ENCODE data around the gene FBXW5. TPM values are rescaled to one million over a fixed set of nuclear protein-coding genes. Genes with fewer than 3 reads are reported as not detected.

Gene FBXW5
- total and polyA plus RNA-seq, 2 experiments from 2014 or later = 27.0 to 111 TPM

- H2AFZ ChIP-seq = peak overlapping the region; percentile 94
- TF ChIP-seq ZNF114 (CRISPR knock-in tag; IDR thresholded peaks at IDR 0.05) = no peak
- TF ChIP-seq POLR2AphosphoS5 (IDR thresholded peaks at IDR 0.05; ENCODE audit: low read depth) = no peak
- TF ChIP-seq, protein P1, sequence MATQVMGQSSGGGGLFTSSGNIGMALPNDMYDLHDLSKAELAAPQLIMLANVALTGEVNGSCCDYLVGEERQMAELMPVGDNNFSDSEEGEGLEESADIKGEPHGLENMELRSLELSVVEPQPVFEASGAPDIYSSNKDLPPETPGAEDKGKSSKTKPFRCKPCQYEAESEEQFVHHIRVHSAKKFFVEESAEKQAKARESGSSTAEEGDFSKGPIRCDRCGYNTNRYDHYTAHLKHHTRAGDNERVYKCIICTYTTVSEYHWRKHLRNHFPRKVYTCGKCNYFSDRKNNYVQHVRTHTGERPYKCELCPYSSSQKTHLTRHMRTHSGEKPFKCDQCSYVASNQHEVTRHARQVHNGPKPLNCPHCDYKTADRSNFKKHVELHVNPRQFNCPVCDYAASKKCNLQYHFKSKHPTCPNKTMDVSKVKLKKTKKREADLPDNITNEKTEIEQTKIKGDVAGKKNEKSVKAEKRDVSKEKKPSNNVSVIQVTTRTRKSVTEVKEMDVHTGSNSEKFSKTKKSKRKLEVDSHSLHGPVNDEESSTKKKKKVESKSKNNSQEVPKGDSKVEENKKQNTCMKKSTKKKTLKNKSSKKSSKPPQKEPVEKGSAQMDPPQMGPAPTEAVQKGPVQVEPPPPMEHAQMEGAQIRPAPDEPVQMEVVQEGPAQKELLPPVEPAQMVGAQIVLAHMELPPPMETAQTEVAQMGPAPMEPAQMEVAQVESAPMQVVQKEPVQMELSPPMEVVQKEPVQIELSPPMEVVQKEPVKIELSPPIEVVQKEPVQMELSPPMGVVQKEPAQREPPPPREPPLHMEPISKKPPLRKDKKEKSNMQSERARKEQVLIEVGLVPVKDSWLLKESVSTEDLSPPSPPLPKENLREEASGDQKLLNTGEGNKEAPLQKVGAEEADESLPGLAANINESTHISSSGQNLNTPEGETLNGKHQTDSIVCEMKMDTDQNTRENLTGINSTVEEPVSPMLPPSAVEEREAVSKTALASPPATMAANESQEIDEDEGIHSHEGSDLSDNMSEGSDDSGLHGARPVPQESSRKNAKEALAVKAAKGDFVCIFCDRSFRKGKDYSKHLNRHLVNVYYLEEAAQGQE (IDR thresholded peaks at IDR 0.05; ENCODE audit: unreplicated experiment) = no peak
- H3F3A ChIP-seq (replicated peaks; ENCODE audit: low read depth) = no peaks in the 10 kb centered on the region
Observed at GRCh38 chr9:136984464-136985026, 40.0 kb upstream of the FBXW5 start.

GRCh38 chr9:136983656-136984314 lies 39.2 kb upstream of the FBXW5 start:
- ATAC-seq (no peak), DNase-seq (ENCODE audit: low spot score) (no peak)
- no peaks in the 10 kb centered on the region for H3K9me2 ChIP-seq (ENCODE audit: insufficient read depth)
- no peak overlapping the region for H3K4me2 ChIP-seq
- no peaks in the 10 kb centered on the region; the same call in 2 of the 3 replicates for H3K36me3 Mint-ChIP-seq (ENCODE audit: low read depth)
- 0 out of 3 replicates have a peak overlapping the region, but pooled peaks have one; percentile 2 for H3K4me3 Mint-ChIP-seq
- H3K27ac Mint-ChIP-seq = no peak overlapping the region
- peaks cover 3% of the 10 kb centered on the region; the same call in 1 of the 2 replicates for H3K4me1 ChIP-seq (ENCODE audit: insufficient read depth)
- no peak for TF ChIP-seq ZNF462 (CRISPR knock-in tag; IDR thresholded peaks at IDR 0.05)
- TF ChIP-seq, protein P2, sequence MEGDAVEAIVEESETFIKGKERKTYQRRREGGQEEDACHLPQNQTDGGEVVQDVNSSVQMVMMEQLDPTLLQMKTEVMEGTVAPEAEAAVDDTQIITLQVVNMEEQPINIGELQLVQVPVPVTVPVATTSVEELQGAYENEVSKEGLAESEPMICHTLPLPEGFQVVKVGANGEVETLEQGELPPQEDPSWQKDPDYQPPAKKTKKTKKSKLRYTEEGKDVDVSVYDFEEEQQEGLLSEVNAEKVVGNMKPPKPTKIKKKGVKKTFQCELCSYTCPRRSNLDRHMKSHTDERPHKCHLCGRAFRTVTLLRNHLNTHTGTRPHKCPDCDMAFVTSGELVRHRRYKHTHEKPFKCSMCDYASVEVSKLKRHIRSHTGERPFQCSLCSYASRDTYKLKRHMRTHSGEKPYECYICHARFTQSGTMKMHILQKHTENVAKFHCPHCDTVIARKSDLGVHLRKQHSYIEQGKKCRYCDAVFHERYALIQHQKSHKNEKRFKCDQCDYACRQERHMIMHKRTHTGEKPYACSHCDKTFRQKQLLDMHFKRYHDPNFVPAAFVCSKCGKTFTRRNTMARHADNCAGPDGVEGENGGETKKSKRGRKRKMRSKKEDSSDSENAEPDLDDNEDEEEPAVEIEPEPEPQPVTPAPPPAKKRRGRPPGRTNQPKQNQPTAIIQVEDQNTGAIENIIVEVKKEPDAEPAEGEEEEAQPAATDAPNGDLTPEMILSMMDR (conservative IDR thresholded peaks at IDR 0.05; ENCODE audit: low read depth in 2 of 2) = no peak
- no peak for TF ChIP-seq ZNF114 (CRISPR knock-in tag; IDR thresholded peaks at IDR 0.05)
- H3K4me1 Mint-ChIP-seq = no peaks in the 10 kb centered on the region; the same call in 2 of the 3 replicates
- no peak overlapping the region for H3K27ac ChIP-seq (ENCODE audit: low read depth)
- H3K9me3 Mint-ChIP-seq = no peaks in the 10 kb centered on the region
- no peaks in the 10 kb centered on the region for H3K36me3 ChIP-seq (ENCODE audit: insufficient read depth)
- no peak overlapping the region for H3K4me3 ChIP-seq
- no peaks in the 10 kb centered on the region for H3K79me2 ChIP-seq (replicated peaks; ENCODE audit: insufficient read depth)
- no peaks in the 10 kb centered on the region for H3F3A ChIP-seq (replicated peaks; ENCODE audit: low read depth)
- H3K27me3 Mint-ChIP-seq (ENCODE audit: insufficient read depth, low read depth, poor library complexity) = peaks cover 22% of the 10 kb centered on the region
- H2AFZ ChIP-seq = no peak overlapping the region
- no peaks in the 10 kb centered on the region for H4K20me1 ChIP-seq (replicated peaks; ENCODE audit: insufficient read depth)
- peaks cover 39% of the 10 kb centered on the region for H3K27me3 ChIP-seq (ENCODE audit: insufficient read depth)

More at GRCh38 chr9:136984464-136985026, 40.0 kb upstream of the FBXW5 start:
- Histone ChIP-seq H3K27me3 (ENCODE audit: insufficient read depth) (peaks cover 39% of the 10 kb centered on the region), H3K4me2 (peak overlapping the region; percentile 93), H3K4me1 (ENCODE audit: insufficient read depth) (peaks cover 3% of the 10 kb centered on the region; the same call in 1 of the 2 replicates), H3K27ac (ENCODE audit: low read depth) (no peak overlapping the region), H3K36me3 (ENCODE audit: insufficient read depth) (no peaks in the 10 kb centered on the region), H3K4me3 (peak overlapping the region; percentile 68), H4K20me1 (replicated peaks; ENCODE audit: insufficient read depth) (no peaks in the 10 kb centered on the region), H3K9me2 (ENCODE audit: insufficient read depth) (no peaks in the 10 kb centered on the region), H3K79me2 (replicated peaks; ENCODE audit: insufficient read depth) (no peaks in the 10 kb centered on the region)
- Mint-ChIP-seq H3K9me3 (no peaks in the 10 kb centered on the region), H3K27ac (no peak overlapping the region), H3K4me3 (peak overlapping the region; percentile 46; the same call in 2 of the 3 replicates), H3K4me1 (no peaks in the 10 kb centered on the region; the same call in 2 of the 3 replicates), H3K36me3 (ENCODE audit: low read depth) (no peaks in the 10 kb centered on the region; the same call in 2 of the 3 replicates), H3K27me3 (ENCODE audit: insufficient read depth, low read depth, poor library complexity) (peaks cover 22% of the 10 kb centered on the region)
- ATAC-seq = peak; percentile 42
- peak; percentile 59 for DNase-seq (ENCODE audit: low spot score)
